Lower lobe of right lung (tissue), 2 donors: ENCODE data around the gene ANKRD44. TPM values are rescaled to one million over a fixed set of nuclear protein-coding genes. Genes with fewer than 3 reads are reported as not detected.

Experiments used
- ATAC-seq, 2 donors: fragments of 200-7000 bp; cut with Tn5 transposase; one replicate each; pipeline ENCODE4 v1.9.1; 2020 to 2022; ENCODE audit warnings: mild to moderate bottlenecking in 2 of 2, moderate library complexity in 2 of 2
- DNase-seq: peaks from one replicate; pipeline ENCODE4 v3.0.0-alpha.2; 2020
- H3K27ac ChIP-seq: fragments of 200-600 bp; one replicate; pipeline ENCODE4 v1.8.0; 2022
- H3K27me3 ChIP-seq: fragments of 200-600 bp; one replicate; pipeline ENCODE4 v1.8.0; 2022; ENCODE audit warnings: low read depth
- H3K36me3 ChIP-seq: fragments of 200-600 bp; one replicate; pipeline ENCODE4 v1.8.0; 2022; ENCODE audit warnings: mild to moderate bottlenecking
- H3K4me1 ChIP-seq: fragments of 200-600 bp; one replicate; pipeline ENCODE4 v1.8.0; 2022
- H3K4me3 ChIP-seq: fragments of 200-600 bp; one replicate; pipeline ENCODE4 v1.8.0; 2022; ENCODE audit warnings: mild to moderate bottlenecking
- H3K9me3 ChIP-seq: fragments of 200-600 bp; one replicate; pipeline ENCODE4 v1.8.0; 2022
- CTCF ChIP-seq: fragments of 200-600 bp; IDR thresholded peaks from one replicate; pipeline ENCODE4 v1.8.0; 2022; ENCODE audit warnings: antibody characterized with exemption, mild to moderate bottlenecking
- intact Hi-C: fragments of 100-400 bp; cut with DNase I; formaldehyde crosslinking; loops from one replicate; pipeline ENCODE4 v1.11.0; 2022
- total RNA-seq: library from RNA; stranded (reverse); fragmentation: NEBNext Ultra II Directional; extraction: Animal tissue kit (Norgen Biotek cat#: 25700); gene quantifications from one replicate; pipeline ENCODE4 v1.2.1, GENCODE V29; 2021
- donor health status: DM: no; HTN: yes; CAD: no; lungs with severe emphysema.

Gene ANKRD44
- total RNA-seq, 1 donor from 2014 or later: 58.7 TPM

DNA sequence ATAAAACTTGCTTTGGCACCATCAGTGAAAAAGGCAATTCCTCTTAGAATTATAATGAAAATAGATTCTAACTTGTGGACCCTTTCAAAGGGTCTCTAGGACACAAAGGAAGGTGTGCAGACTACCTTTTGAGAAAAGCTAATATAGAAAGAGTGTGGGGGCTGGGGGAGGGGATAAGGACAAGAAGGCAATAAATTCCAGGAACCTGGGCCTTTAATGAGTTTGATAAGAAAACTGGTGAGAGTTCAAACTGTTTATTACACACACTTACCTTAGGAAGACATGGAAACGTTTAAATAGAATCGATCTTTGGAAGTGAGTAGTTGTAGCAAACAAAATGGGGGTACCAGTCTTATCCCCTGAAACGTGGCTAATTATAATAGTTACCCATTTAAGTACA is 344.5 kb downstream of the ANKRD44 start:
- ATAC-seq (no peak), DNase-seq (no peak)
- H3K36me3 ChIP-seq: no peaks in the 10 kb centered on the region
- intact Hi-C loops: no loop called here
- no peak overlapping the region for H3K27ac ChIP-seq
- no peaks in the 10 kb centered on the region for H3K9me3 ChIP-seq
- no peak for TF ChIP-seq CTCF
- H3K27me3 ChIP-seq: no peaks in the 10 kb centered on the region
- no peaks in the 10 kb centered on the region for H3K4me1 ChIP-seq
- no peak overlapping the region for H3K4me3 ChIP-seq

GRCh38 chr2:196965651-196966050 is 344.9 kb downstream of the ANKRD44 start:
- no peak for ATAC-seq
- DNase-seq: no peak

GRCh38 chr2:196963961-196964360 is 346.6 kb downstream of the ANKRD44 start:
- TF ChIP-seq CTCF: no peak
- Histone ChIP-seq H3K27me3 (no peaks in the 10 kb centered on the region), H3K4me3 (no peak overlapping the region), H3K4me1 (peaks cover 5% of the 10 kb centered on the region), H3K9me3 (no peaks in the 10 kb centered on the region), H3K36me3 (no peaks in the 10 kb centered on the region), H3K27ac (no peak overlapping the region)
- intact Hi-C loops: no loop called here
- ATAC-seq: no peak
- DNase-seq: no peak

More at GRCh38 chr2:196965651-196966050, 344.9 kb downstream of the ANKRD44 start:
- Histone ChIP-seq H3K36me3 (no peaks in the 10 kb centered on the region), H3K27me3 (no peaks in the 10 kb centered on the region), H3K27ac (no peak overlapping the region), H3K4me1 (no peaks in the 10 kb centered on the region), H3K4me3 (no peak overlapping the region), H3K9me3 (no peaks in the 10 kb centered on the region)
- intact Hi-C loops: no loop called here
- no peak for TF ChIP-seq CTCF

- no peaks in the 10 kb centered on the region for H3K27me3 ChIP-seq
- ATAC-seq (no peak), DNase-seq (no peak)
- no peak overlapping the region for H3K4me3 ChIP-seq
- TF ChIP-seq CTCF: no peak
- H3K9me3 ChIP-seq: no peaks in the 10 kb centered on the region
- intact Hi-C loops: no loop called here
- H3K4me1 ChIP-seq: peaks cover 5% of the 10 kb centered on the region
- no peak overlapping the region for H3K27ac ChIP-seq
- no peaks in the 10 kb centered on the region for H3K36me3 ChIP-seq
Measured at GRCh38 chr2:196963043-196963442, 347.5 kb downstream of the ANKRD44 start.

- no peak for DNase-seq
- H3K9me3 ChIP-seq: no peaks in the 10 kb centered on the region
- no peaks in the 10 kb centered on the region for H3K36me3 ChIP-seq
- intact Hi-C loops: no loop called here
- no peak for TF ChIP-seq CTCF
- H3K4me3 ChIP-seq: no peak overlapping the region
- no peaks in the 10 kb centered on the region for H3K27me3 ChIP-seq
- no peak overlapping the region for H3K27ac ChIP-seq
- peaks cover 5% of the 10 kb centered on the region for H3K4me1 ChIP-seq
- no peak for ATAC-seq
Measured at GRCh38 chr2:196962325-196962724, 348.3 kb downstream of the ANKRD44 start.

DNA sequence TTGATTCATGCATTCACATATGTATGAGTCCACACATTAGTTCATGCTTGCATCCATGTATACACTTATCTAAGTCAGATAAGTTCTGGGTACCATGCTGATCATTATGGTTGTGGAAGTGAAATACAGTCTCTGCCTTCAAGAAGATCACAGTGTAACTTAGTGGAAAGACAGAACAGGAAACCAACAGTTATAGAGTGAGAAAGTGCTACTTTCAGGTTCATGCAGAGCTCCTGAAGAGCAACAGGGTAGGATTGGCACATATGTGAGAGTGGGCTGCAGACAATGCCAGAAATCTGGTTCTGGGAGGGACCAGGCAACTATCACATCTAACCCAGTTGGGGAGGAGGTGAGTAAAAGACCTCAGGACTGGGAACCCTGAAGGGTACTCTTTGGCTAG is 348.7 kb downstream of the ANKRD44 start:
- peaks cover 5% of the 10 kb centered on the region for H3K4me1 ChIP-seq
- TF ChIP-seq CTCF: no peak
- intact Hi-C loops: no loop called here
- ATAC-seq (no peak), DNase-seq (no peak)
- no peak overlapping the region for H3K4me3 ChIP-seq
- no peaks in the 10 kb centered on the region for H3K36me3 ChIP-seq
- H3K9me3 ChIP-seq: no peaks in the 10 kb centered on the region
- no peak overlapping the region for H3K27ac ChIP-seq
- no peaks in the 10 kb centered on the region for H3K27me3 ChIP-seq
